Esophagus muscularis mucosa (tissue), 4 donors: ENCODE measurements around the gene SNED1. TPM values are rescaled to one million over a fixed set of nuclear protein-coding genes. Genes with fewer than 3 reads are reported as not detected.

Experiments used
- DNase-seq: peaks from one replicate; pipeline ENCODE4 v3.0.0-alpha.2; 2017; ENCODE audit errors: extremely low spot score
- H3K27ac ChIP-seq, 4 donors: fragments of 200-600 bp; sonication (generic); replicated peaks in 1 of 4; 1 replicate in 3 of 4; 2 replicates in 1 of 4; pipeline ENCODE4 v1.5.1; 2016 to 2019; ENCODE audit warnings: mild to moderate bottlenecking in 1 of 4
- H3K27me3 ChIP-seq, 4 donors: fragments of 200-600 bp; sonication (generic); one replicate each; pipeline versions ENCODE4 v1.5.1 to v1.6.0; 2016 to 2019
- H3K36me3 ChIP-seq, 4 donors: fragments of 200-600 bp; sonication (generic); one replicate each; pipeline ENCODE4 v1.5.1; 2016 to 2019
- H3K4me1 ChIP-seq, 4 donors: fragments of 200-600 bp; sonication (generic); one replicate each; pipeline ENCODE4 v1.5.1; 2016 to 2019
- H3K4me3 ChIP-seq, 4 donors: fragments of 200-600 bp; sonication (generic); 1 replicate in 2 of 4; 2 replicates in 2 of 4; pipeline ENCODE4 v1.5.1; 2016 to 2019; ENCODE audit warnings: mild to moderate bottlenecking in 4 of 4, moderate library complexity in 1 of 4
- H3K9me3 ChIP-seq, 4 donors: fragments of 200-600 bp; sonication (generic); 1 replicate in 3 of 4; 2 replicates in 1 of 4; pipeline ENCODE4 v1.5.1; 2016 to 2019
- EP300 ChIP-seq: sonication (generic); formaldehyde crosslinking; IDR thresholded peaks from one replicate; pipeline ENCODE4 v1.6.1; 2017; ENCODE audit warnings: antibody characterized with exemption
- POLR2A ChIP-seq: fragments of 450-650 bp; IDR thresholded peaks from one replicate; pipeline ENCODE4 v1.6.1; 2017; ENCODE audit warnings: antibody characterized with exemption, moderate library complexity, mild to moderate bottlenecking, low read depth
- POLR2AphosphoS5 ChIP-seq, 2 donors: sonication (generic); formaldehyde crosslinking; IDR thresholded peaks; one replicate each; pipeline ENCODE4 v1.6.1; 2017; ENCODE audit warnings: antibody characterized with exemption in 2 of 2
- WGBS: methylation state at CpG from one replicate; pipeline ENCODE4 v1.1.5; 2018; 5-methylcytosine and 5-hydroxymethylcytosine counted together
- intact Hi-C: fragments of 100-400 bp; cut with DNase I; formaldehyde crosslinking; loops from one replicate; pipeline ENCODE4 v1.15.1; 2023
- total RNA-seq, 4 donors: library from RNA; depleted of rRNA; stranded (reverse); fragments of >200 nt; gene quantifications; one replicate each; pipeline versions ENCODE4 v1.1.0 to v1.2.1, GENCODE V29; 2016
- TF ChIP-seq, protein P1 (sequence below), 3 experiments: fragments of 200-600 bp in 2 of 3; fragments of 450-650 bp in 1 of 3; sonication (generic) in 2 of 3; IDR thresholded peaks; one replicate each; pipeline ENCODE4 v1.5.1; 2017 to 2019; ENCODE audit warnings: antibody characterized with exemption in 3 of 3, mild to moderate bottlenecking in 2 of 3, moderate library complexity in 1 of 3

The SNED1 gene
- total RNA-seq, 4 donors from 2014 or later = 7.3 to 14.1 (median 11.6) TPM

DNA sequence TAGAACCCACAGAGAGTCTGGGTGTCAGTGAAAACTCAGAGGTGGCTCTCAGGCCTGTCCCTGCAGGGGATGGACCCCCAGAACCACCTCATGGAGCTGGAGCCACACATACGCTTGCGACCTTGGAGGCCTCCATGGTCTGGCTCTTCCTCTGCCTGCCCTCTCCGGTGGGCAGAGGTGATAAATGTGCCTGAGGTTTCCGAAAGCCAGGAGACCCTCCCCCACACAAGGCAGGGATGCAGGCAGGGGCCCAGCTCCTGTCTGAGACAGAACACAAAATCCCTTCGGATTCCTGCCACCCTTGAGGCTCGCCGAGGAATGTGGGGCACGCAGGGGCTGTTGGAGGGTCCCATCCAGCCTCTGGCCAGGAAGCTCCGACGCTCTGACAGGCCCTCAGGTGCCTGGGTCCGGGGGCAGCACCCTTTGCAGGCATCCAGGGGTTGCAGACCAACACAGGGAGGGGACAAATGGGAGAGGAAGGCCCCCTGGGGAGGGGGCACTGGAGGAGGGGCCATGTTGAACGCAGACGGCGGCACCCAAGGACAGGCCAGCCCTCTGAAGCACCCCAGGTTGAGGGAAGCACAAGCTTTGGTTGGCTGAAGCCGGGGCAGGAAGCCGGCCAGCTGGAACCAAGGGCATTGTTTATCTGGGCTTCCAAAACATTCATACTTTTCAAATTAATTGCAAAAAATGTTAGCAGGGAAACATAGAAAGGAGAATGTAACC, 4.1 kb upstream of the SNED1 start:
- TF ChIP-seq POLR2AphosphoS5 (IDR thresholded peaks at IDR 0.05) (no peak), EP300 (no peak), POLR2A (no peak)
- TF ChIP-seq, protein P1, sequence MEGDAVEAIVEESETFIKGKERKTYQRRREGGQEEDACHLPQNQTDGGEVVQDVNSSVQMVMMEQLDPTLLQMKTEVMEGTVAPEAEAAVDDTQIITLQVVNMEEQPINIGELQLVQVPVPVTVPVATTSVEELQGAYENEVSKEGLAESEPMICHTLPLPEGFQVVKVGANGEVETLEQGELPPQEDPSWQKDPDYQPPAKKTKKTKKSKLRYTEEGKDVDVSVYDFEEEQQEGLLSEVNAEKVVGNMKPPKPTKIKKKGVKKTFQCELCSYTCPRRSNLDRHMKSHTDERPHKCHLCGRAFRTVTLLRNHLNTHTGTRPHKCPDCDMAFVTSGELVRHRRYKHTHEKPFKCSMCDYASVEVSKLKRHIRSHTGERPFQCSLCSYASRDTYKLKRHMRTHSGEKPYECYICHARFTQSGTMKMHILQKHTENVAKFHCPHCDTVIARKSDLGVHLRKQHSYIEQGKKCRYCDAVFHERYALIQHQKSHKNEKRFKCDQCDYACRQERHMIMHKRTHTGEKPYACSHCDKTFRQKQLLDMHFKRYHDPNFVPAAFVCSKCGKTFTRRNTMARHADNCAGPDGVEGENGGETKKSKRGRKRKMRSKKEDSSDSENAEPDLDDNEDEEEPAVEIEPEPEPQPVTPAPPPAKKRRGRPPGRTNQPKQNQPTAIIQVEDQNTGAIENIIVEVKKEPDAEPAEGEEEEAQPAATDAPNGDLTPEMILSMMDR (IDR thresholded peaks at IDR 0.05) = no peak
- Histone ChIP-seq H3K4me1 (peaks cover 36 to 59% (median 53%) of the 10 kb centered on the region in 4 donors), H3K27ac (no peak overlapping the region), H3K36me3 (no peaks in the 10 kb centered on the region), H3K27me3 (peaks cover 0 to 15% (median 0%) of the 10 kb centered on the region in 4 donors), H3K4me3 (no peak overlapping the region), H3K9me3 (no peaks in the 10 kb centered on the region)
- WGBS = 55% methylated on average over 15 of the region's 16 CpGs
- intact Hi-C loops = no loop called here
- DNase-seq = no peak

DNA sequence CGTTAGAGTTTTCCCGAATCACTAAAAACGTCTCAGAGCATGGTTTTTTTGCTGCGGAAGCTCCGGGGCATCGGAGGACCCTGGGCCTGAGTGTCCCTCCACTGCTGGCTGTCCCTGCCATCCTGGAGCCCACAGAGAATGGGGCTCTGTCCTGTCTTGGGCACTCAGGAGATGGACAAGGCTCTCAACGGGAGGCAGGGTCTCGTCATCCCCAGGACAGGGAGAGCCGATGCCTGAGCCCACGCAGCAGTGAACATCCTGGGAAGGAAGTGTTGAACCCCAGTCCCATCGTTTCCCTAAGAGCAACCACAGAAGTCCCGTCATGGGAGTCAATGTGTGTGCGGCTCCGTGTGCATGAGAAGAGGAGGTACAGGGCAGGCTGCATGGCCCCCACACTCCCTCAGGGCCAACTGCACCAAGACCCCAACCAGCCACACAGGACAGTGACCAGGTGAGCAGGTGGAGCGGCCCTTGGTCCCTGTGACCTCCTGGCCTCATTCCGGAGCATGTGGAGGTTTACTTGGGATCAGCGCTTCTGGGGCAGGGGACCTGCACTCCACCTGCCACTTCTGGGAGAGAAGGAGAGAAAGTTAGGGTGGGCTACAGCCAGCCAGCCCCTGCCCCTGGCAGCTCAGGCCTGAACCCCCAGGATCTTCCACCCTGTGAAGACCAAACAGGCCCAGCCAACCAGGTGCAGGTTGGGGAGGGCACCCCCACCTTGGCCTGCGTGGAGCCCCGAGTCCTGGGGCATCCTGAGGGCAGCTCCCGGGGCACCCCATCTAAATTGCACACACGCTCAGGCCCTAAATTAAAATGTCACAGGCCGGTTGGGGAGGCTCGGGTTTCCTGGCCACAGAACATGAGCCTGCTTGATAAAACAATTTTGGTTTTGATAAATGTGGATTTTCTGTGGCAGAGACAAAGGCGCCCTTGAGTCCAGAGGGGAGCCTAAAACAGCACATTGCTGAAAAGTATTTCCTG, 3.1 kb upstream of the SNED1 start:
- intact Hi-C loops = no loop called here
- Histone ChIP-seq H3K4me1 (peaks cover 40 to 69% (median 61%) of the 10 kb centered on the region in 4 donors), H3K27me3 (peaks cover 0 to 15% (median 0%) of the 10 kb centered on the region in 4 donors), H3K9me3 (no peaks in the 10 kb centered on the region), H3K27ac (no peak overlapping the region), H3K36me3 (no peaks in the 10 kb centered on the region), H3K4me3 (no peak overlapping the region)
- no peak for DNase-seq
- TF ChIP-seq, protein P1 (IDR thresholded peaks at IDR 0.05) = no peak
- TF ChIP-seq EP300 (no peak), POLR2AphosphoS5 (IDR thresholded peaks at IDR 0.05) (no peak), POLR2A (no peak)
- WGBS = 77% methylated on average over 21 of the region's 24 CpGs

DNA sequence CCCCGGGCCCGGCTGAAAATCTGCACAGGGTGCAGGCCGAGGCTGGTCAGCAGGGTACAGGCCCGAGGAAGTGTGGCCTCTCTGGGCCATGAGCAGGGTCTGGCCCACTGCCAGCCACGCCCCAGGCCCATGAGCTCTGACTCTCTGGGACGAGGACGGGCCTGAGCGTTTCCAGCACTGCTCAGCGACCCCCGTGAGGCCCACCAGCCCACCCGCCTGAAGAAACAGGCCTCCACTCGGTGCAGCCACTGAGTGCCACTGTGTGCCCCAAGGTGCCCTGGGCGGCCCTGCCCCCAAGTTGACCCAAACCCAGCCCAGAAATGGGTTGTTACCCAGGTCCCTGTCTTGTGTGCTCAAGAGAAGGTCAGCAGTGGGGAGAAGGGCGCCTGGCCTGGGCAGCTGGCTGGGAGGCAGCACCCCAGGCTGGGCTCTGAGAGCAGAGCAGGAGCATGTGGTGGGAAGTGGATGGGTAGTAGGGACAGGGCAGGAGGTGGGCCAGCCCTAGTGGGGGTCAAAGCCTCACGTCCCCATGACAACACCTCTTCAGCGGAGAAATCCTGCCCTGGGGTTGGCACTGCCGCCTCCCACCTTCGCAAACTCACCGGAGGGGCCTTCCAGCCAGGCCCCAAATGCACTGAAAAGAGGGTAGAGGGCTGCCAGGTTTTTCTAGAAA, 2.1 kb upstream of the SNED1 start:
- TF ChIP-seq, protein P1 (IDR thresholded peaks at IDR 0.05) = no peak
- no peaks in the 10 kb centered on the region for H3K9me3 ChIP-seq
- WGBS = 85% methylated on average over 18 of the region's 19 CpGs
- H3K27me3 ChIP-seq = peaks cover 0 to 11% (median 0%) of the 10 kb centered on the region in 4 donors
- DNase-seq = no peak
- peaks cover 34 to 63% (median 57%) of the 10 kb centered on the region in 4 donors for H3K4me1 ChIP-seq
- H3K27ac ChIP-seq = no peak overlapping the region
- intact Hi-C loops = no loop called here
- H3K36me3 ChIP-seq = peaks cover 0 to 6% (median under 1%) of the 10 kb centered on the region in 4 donors
- no peak overlapping the region for H3K4me3 ChIP-seq

DNA sequence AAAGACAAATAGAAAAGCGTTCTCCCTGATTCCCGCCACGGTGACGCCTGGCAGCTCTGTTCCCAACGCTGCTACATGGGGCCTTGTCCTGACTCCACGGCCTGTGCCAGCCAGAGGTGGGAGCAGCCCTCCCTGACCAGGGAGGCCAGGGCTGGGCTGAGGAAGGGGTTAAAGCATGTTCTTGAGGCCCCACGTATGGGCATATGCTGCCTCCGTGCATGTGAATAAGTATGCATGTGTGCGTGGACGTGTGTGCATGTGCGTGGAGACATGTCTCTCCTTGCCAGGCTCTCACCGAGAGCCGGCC, 1.6 kb upstream of the SNED1 start:
- intact Hi-C loops = no loop called here
- H3K27me3 ChIP-seq = peaks cover 0 to 7% (median 0%) of the 10 kb centered on the region in 4 donors
- peaks cover 0 to 9% (median 3%) of the 10 kb centered on the region in 4 donors for H3K36me3 ChIP-seq
- H3K9me3 ChIP-seq = no peaks in the 10 kb centered on the region
- 92% methylated on average over 6 of the region's 13 CpGs for WGBS
- H3K4me1 ChIP-seq = peaks cover 31 to 60% (median 52%) of the 10 kb centered on the region in 4 donors
- no peak overlapping the region for H3K27ac ChIP-seq
- H3K4me3 ChIP-seq = no peak overlapping the region
- TF ChIP-seq EP300 (no peak), POLR2A (no peak), POLR2AphosphoS5 (IDR thresholded peaks at IDR 0.05) (no peak)
- TF ChIP-seq, protein P1 (IDR thresholded peaks at IDR 0.05) = no peak
- no peak for DNase-seq
